Nephron progenitor cell (in vitro differentiated cells): Measurements from ENCODE around the gene ARMC9.
"Not testable (repeated sequence)": the region's sequence is repeated elsewhere in the genome, so short reads cannot be mapped to it uniquely, and the experiment has no call there.

ENCODE experiments used
- DNase-seq: peaks from one replicate; pipeline ENCODE4 v3.0.0; 2021
- H3K27ac Mint-ChIP-seq: 2 replicates; pipeline ENCODE4 v1.8.0; 2021; ENCODE audit warnings: mild to moderate bottlenecking, moderate library complexity, mixed read lengths
- H3K27me3 Mint-ChIP-seq: 2 replicates; pipeline ENCODE4 v1.8.0; 2021; ENCODE audit warnings: mild to moderate bottlenecking, low read depth, mixed read lengths; ENCODE audit not compliant: poor library complexity
- H3K36me3 Mint-ChIP-seq: 2 replicates; pipeline ENCODE4 v1.8.0; 2021; ENCODE audit warnings: low read depth, mixed read lengths
- H3K4me1 Mint-ChIP-seq: 2 replicates; pipeline ENCODE4 v1.8.0; 2021; ENCODE audit warnings: mixed read lengths
- H3K4me3 Mint-ChIP-seq: 2 replicates; pipeline ENCODE4 v1.8.0; 2021; ENCODE audit warnings: mild to moderate bottlenecking, moderate library complexity, mixed read lengths
- H3K9me3 Mint-ChIP-seq: 2 replicates; pipeline ENCODE4 v1.8.0; 2021; ENCODE audit warnings: mild to moderate bottlenecking, moderate library complexity, mixed read lengths
- TF ChIP-seq, protein P1 (sequence below): fragments of 200-600 bp; sonication (generic); IDR thresholded peaks from 2 replicates; pipeline ENCODE4 v1.5.0; 2021; ENCODE audit warnings: antibody characterized with exemption

Gene ARMC9

DNA sequence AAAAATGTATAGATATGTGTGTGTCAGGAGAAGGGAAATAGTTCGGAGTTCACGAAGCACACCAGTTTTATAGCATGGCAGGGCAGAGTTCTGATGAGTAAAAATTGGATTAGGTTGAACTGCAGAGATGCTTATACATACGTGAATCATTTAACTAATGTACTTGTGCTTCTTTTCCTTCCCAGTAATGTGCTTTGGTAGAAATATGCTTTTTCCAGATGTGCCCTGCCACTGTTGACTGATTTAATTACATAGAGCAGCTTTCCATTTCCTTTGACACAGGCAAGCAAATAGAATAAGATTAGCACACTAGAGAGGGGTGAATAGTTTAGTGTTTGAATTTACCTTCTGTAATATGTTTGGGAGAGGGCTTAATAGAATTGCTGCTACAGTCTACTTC is 28.9 kb upstream of the ARMC9 start:
- no peaks in the 10 kb centered on the region for H3K27me3 Mint-ChIP-seq
- H3K36me3 Mint-ChIP-seq = peaks cover 64% of the 10 kb centered on the region
- no peaks in the 10 kb centered on the region for H3K9me3 Mint-ChIP-seq
- DNase-seq = no peak
- peak overlapping the region; percentile 59 for H3K27ac Mint-ChIP-seq
- H3K4me3 Mint-ChIP-seq = no peak overlapping the region
- no peaks in the 10 kb centered on the region for H3K4me1 Mint-ChIP-seq
- TF ChIP-seq, protein P1, sequence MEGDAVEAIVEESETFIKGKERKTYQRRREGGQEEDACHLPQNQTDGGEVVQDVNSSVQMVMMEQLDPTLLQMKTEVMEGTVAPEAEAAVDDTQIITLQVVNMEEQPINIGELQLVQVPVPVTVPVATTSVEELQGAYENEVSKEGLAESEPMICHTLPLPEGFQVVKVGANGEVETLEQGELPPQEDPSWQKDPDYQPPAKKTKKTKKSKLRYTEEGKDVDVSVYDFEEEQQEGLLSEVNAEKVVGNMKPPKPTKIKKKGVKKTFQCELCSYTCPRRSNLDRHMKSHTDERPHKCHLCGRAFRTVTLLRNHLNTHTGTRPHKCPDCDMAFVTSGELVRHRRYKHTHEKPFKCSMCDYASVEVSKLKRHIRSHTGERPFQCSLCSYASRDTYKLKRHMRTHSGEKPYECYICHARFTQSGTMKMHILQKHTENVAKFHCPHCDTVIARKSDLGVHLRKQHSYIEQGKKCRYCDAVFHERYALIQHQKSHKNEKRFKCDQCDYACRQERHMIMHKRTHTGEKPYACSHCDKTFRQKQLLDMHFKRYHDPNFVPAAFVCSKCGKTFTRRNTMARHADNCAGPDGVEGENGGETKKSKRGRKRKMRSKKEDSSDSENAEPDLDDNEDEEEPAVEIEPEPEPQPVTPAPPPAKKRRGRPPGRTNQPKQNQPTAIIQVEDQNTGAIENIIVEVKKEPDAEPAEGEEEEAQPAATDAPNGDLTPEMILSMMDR = no peak

DNA sequence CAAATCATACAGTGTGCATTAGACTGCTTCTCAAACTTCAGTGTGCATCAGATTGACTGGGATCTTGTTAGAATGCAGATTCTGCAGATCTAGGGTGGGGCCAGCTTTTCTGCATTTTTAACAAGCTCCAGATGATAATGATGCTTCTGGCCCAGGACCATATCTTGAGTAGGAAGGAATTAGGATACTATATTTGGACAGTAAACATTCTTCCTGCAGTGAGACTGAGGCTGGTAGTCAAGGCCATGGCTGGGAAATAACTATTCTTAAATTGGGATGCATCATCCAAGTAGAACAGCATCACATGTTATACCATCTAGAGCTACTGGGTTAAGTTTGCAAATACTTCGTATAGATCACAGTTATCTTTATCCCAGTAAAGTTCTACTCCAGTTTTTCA is 28.4 kb upstream of the ARMC9 start:
- Mint-ChIP-seq H3K9me3 (no peaks in the 10 kb centered on the region), H3K27ac (no peak overlapping the region), H3K36me3 (peaks cover 64% of the 10 kb centered on the region), H3K27me3 (no peaks in the 10 kb centered on the region), H3K4me1 (no peaks in the 10 kb centered on the region), H3K4me3 (no peak overlapping the region)
- DNase-seq = no peak
- TF ChIP-seq, protein P1 = no peak

DNA sequence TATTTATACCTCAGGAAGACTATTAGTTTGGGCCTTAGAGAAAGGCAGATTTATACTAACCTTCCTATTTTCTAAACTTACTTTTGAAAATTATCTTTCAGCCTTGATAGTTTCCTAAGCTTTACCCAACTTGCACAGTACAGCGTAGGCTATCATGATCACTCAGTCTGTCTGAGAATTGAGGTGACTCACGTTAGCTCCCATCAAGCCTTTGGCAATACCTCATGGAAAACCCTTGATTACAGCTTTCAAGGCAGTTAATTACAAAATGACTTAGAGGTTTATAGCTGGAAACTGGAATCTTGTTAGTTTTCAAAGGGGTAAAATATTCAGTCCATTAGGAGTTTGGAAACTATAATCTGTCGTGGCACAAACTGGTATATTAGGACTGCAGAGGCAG is 26.4 kb upstream of the ARMC9 start:
- Mint-ChIP-seq H3K27me3 (no peaks in the 10 kb centered on the region), H3K4me3 (no peak overlapping the region), H3K4me1 (no peaks in the 10 kb centered on the region), H3K36me3 (peaks cover 68% of the 10 kb centered on the region), H3K9me3 (no peaks in the 10 kb centered on the region), H3K27ac (no peak overlapping the region)
- TF ChIP-seq, protein P1 = no peak
- no peak for DNase-seq

DNA sequence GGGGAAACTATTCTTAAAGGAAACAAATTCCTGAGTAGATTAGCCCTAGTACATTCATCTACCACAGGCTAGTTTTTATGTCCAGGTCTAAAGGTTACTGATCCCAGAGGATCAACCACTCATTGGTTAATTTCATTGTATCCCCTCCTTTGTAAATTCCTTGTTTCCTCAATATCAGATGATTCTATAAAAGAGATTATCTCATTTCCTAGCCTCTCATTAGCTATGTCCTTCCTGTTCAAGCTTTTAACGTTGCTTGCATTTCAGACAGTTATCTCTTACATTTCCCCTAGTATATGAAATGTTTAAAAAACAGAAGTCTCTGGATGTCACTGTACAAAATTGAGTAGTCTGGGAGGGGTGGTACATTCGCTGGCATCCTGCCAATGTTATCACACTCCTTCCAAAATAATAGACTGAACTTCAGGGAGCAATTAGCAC is 24.2 kb upstream of the ARMC9 start:
- Mint-ChIP-seq H3K9me3 (no peaks in the 10 kb centered on the region), H3K27ac (no peak overlapping the region), H3K4me3 (no peak overlapping the region), H3K27me3 (no peaks in the 10 kb centered on the region), H3K36me3 (peaks cover 61% of the 10 kb centered on the region), H3K4me1 (peaks cover 7% of the 10 kb centered on the region)
- TF ChIP-seq, protein P1 = no peak
- DNase-seq = no peak

DNA sequence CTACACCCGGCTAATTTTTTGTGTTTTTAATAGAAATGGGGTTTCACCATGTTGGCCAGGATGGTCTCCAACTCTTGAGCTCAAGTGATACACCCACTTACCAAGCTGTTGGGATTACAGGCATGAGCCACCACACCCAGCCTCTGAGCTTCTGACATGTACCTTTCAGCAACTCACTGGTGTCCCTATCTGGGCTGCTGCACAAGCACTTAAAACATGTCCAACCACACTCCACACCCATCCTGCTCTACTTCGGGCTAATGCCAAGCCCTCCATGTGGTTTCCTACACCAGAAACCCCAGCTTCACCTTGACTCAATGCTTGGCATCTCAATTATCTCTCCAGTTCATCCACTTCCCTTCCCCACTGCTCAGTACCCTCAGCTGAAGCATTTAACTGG is 22.4 kb upstream of the ARMC9 start:
- peaks cover 14% of the 10 kb centered on the region for H3K4me1 Mint-ChIP-seq
- no peak overlapping the region for H3K4me3 Mint-ChIP-seq
- TF ChIP-seq, protein P1 = no peak
- H3K36me3 Mint-ChIP-seq = peaks cover 45% of the 10 kb centered on the region
- no peaks in the 10 kb centered on the region for H3K9me3 Mint-ChIP-seq
- H3K27ac Mint-ChIP-seq = peak overlapping the region; percentile 71
- no peak for DNase-seq
- H3K27me3 Mint-ChIP-seq = no peaks in the 10 kb centered on the region

DNA sequence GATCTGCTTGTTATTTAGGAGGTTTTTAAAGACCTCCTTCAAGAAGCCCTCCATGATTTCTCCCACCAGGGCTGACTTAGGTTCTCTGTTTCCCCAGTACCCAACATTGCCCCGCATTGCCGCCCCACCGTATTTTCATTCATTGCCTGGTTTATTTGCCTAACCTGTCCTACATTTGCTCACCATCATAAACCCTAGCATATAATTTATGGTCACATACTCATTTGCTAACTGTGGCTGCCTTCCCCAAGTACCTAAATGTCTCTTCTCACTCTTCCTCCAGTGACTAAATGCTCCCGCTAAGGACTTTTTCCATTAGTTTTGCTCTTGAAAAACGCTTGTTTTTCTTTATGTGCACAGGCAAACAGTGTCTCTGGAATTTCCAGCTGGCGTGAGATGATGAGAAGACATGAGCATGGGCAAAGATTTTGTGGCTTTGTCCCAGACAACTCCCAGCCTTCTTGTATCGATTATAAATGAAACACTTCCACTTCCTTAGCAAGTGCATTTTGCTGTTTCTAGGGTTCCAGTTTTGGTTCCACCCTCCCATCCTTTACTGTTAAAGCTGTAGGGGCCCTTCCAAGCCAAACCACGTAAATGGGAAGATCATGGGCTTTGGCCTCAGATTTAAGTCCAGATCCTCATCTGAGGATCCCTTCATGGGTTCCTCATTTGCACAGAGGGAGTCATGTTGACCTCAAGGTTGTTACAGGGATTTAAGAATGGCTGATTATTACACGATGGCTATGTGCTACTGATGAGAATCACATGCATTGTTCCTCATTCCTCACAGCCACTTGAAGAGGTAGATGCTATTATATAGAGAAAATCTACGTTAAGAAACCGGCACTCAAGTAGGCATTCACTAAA is 21.0 kb upstream of the ARMC9 start:
- Mint-ChIP-seq H3K36me3 (peaks cover 37% of the 10 kb centered on the region), H3K4me1 (peaks cover 22% of the 10 kb centered on the region), H3K27ac (peak overlapping the region; percentile 34), H3K27me3 (no peaks in the 10 kb centered on the region), H3K4me3 (no peak overlapping the region), H3K9me3 (no peaks in the 10 kb centered on the region)
- TF ChIP-seq, protein P1 = no peak
- DNase-seq = no peak

DNA sequence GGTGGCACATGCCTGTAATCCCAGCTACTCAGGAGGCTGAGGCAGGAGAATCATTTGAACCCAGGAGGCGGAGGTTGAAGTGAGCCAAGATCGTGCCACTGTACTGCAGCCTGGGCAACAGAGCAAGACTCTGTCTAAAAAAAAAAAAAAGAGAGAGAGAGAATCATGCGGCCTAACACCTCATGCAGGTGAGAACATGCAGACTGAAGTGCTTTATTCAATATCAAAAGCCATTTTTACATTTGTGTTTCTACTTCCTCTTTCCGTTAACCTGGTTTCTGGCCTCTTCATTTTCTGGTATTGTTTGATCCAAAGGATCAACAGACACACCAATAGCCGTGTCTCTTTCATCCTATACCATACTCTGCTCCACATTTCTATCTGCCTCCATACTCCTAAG is 19.6 kb upstream of the ARMC9 start:
- Mint-ChIP-seq H3K4me1 (peaks cover 29% of the 10 kb centered on the region), H3K36me3 (peaks cover 32% of the 10 kb centered on the region)
- not testable (repeated sequence) for H3K27ac Mint-ChIP-seq, H3K9me3 Mint-ChIP-seq, H3K27me3 Mint-ChIP-seq, DNase-seq, H3K4me3 Mint-ChIP-seq
